Stimulated activated CD4-positive, alpha-beta T cell treated with anti-CD3 and anti-CD28 coated beads, Interleukin-1b, Interleukin-23, amount 100 ng/mL, for 48 hours (primary cell): Measurements from ENCODE around the gene TNFAIP2.

Experiments used
- DNase-seq: peaks from one replicate; pipeline ENCODE4 v3.0.0-alpha.2; 2020

Gene TNFAIP2, protein sequence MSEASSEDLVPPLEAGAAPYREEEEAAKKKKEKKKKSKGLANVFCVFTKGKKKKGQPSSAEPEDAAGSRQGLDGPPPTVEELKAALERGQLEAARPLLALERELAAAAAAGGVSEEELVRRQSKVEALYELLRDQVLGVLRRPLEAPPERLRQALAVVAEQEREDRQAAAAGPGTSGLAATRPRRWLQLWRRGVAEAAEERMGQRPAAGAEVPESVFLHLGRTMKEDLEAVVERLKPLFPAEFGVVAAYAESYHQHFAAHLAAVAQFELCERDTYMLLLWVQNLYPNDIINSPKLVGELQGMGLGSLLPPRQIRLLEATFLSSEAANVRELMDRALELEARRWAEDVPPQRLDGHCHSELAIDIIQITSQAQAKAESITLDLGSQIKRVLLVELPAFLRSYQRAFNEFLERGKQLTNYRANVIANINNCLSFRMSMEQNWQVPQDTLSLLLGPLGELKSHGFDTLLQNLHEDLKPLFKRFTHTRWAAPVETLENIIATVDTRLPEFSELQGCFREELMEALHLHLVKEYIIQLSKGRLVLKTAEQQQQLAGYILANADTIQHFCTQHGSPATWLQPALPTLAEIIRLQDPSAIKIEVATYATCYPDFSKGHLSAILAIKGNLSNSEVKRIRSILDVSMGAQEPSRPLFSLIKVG

DNA sequence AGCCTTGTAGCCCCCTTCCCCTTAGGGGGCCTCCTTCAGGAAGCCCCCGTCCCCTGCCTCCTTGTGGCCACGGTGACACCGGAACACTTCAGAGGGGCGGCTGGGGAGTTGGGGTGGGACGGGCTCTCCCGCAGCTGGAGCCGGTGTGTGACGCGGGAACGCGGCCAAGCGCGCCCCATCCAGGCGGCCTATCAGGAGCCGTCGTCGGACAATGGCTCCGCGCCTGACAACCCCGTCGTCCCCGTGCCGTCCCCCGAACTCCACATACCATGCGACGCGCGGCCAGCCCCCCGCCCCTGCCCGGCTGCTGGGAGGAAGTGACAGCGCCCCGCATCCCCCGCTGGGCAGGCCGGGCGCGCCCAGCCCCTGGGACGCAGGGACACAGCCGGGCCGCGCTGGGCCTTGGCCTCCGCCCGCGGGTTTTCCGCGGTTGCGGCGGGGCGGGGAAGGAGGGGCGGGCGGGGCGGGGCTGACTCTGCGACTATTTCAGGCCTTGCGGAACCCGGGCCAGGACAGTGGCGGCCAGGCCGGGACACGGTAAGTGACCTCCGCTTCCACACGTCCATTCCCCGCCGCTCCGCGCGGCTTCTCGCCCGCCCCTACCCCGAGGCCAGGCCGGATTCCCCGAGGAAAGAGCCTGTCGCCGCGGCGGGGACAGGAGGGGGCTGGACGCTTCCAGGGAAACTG is at the start of gene TNFAIP2:
Gene TNFAIP2 (plus strand): TSS at position 515 of the 687 bp plus-strand sequence. CDS start 2,997 bp downstream, outside the sequence.
- no peak for DNase-seq

DNA sequence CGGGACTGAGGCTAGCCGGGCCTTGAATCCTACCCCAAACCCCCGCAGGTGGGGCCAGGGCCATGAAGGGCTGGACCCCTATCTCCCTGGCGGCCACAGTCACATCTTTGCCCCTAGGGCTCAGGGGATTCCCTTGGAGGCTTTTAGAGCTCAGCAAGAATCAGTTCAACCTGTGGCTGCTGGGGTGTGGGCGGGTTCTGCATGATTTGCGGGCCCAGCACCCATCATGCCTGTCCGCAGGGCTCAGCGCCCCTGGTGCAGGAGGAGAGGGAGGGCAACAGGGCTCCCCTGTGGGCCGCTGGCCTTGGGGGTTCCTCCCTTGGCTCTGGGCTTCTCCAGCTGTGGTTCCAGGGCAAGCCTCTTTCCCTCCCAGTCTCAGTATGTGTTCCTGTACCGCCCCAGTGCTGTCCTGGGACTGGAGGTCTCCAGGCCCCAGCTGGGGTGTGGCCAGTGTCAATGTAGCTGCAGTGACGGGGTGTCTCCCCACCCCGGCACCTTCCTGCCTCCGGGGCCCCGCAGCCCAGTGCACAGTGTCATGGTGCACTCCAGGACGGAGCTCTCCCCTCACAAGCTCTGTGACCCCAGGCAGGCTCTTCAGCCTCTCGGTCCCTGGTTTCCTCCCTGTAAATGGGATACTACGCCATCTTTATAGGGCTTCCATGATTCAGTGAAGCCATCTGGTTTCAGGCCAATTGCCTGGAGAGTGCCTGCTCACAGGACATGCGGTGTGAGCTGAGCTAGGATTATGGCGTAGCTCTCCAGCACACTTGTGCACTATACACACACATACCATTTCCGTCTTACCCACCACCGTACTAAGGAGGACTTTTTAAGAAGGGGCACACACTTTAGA is 49.2 kb upstream of the TNFAIP2 start:
- no peak for DNase-seq

DNA sequence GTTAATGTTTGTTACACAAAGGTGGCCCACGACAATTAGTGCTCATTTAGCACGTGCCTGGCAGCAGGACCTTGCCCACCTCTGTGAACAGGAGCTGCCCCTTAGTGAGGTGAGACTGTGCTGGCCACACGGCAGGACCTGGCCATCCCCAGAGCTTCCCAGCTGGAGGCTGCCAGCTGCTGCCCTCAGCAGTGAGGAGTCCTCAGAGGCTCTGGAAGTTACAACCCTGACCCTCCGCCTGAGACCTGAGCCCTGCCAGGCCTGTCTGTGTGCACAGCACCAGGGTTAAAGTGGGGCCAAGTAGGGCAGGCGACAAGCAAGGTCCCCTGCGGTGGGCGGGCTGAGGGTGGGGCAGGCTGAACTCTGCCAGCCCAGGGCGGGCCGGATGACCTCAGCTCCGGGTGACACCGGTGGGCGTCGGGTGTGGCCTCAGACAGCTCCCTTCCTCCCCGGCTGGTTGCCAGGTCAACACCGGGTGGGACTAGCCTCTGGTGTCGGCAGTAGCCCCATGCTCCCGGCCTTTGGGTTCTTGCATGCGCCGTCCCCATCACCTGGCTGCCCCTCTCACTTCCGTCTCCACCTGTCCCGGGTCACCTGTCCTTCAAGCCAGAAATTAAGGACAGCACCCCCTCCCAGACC is 48.4 kb upstream of the TNFAIP2 start:
- DNase-seq: no peak

DNA sequence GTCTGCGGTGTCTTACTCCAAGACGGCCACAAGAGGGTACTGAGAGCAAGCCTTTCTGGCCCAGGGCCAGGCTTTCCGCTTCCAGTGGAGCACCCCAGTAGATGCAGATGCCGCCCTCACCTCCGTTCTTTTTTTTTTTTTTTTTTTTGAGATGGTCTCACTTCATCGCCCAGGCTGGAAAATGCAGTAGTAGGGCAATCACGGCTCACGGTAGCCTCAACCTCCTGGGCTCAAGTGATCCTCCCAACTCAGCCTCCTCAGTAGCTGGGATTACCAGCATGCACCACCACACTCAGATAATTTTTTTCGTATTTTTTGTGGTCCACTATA is 44.9 kb upstream of the TNFAIP2 start:
- DNase-seq: peak; percentile 78

DNA sequence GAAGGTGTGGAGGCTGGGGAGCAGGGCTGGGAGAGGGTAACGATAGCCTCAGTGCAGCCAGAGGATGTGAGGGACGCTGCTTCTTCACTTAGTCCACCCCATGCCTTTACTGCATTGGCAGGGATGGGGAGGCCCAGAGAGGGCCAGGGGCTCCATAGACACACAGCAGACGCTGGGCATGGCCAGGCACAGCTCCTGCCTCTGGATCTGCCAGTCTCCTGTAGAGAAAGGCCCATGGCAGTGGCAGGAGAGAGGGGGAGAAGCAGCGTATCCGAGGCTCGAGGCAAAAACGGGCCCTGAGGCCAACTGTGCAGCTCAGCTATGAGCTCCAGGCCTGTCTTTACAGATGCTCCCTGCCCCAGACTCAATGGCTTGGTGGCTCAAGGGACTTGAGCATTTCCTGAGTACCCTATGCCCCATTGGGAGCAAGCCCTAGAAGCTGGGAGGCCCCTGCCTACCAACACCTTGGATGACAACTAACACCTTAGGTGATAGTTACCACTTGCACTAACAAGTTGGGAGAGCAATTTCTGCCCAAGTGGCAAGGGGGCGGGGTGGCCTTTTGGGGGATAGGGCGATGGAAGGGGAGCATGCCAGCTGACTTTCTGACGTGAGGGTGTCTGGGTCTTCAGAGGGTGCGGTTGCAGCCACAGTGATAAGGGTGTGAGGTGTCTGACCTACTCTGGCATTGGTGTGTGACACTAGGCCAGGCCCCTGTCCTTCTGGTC is 44.2 kb upstream of the TNFAIP2 start:
- no peak for DNase-seq

DNA sequence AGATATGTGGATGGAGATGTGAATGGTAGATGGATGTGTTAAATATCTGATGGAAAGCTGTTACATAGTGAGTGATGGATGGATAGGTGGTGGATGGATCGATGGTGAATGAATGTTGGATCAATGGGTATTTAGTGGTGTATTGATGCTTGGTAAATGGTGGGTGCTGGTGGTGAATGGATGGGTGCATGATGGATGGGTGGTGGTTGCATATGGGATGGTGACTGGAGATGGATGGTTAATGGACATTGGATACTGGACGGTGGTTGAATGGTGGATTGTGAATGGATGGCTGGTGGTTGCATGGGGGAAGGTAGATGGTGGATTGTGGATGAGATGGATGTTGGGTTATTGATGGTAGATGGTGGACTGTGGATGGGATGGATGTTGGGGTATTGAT is 41.3 kb upstream of the TNFAIP2 start:
- no peak for DNase-seq

DNA sequence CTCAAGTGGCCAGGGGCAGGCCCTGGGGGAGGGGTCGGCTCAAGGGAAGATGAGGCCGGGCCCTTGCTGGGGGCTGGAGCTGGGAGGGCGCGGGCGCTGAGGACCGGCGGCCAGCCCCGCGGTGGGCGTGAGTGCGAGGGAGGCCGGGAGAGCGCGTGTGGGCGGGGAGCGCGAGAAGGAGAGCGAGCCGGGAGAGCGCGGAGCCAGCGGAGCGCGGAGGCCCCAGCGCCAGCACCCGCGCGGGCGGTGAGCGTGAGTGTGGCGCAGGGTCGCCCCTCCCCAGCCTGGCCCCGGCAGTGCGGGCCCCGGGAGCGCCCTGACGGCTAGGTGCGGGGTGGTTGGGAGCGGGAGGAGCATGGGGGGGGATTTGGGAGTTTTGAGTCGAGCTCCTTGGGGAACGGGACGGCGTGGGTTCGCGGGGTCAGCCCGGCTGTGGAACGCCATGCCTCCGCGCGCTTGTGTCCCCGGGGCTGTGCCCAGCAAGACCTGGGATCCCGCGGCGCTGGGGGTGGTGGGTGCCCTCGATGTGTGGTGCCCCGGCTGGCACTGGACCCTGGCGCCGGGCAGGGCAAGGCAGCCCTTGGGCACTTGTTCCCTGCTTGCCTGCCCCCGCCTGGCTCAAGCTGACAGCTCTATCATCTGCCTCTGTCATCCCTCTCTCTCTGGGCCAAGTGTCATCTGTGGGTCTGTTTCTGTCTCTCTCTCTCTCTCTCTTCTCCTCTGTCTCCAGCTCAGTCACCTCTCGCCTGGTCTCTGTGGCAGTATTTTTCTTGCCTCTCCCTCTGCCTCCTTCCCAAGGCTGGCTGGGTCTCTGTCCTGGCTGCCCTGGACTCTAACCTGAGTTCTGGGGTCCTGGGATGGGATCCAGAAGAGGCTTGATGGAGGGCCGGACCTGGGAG is 39.0 kb upstream of the TNFAIP2 start, which contains the start of gene LBHD2:
Gene LBHD2 (plus strand): TSS at position 190 of the 899 bp plus-strand sequence. CDS start 1,803 bp downstream, outside the sequence.
- no peak for DNase-seq

DNA sequence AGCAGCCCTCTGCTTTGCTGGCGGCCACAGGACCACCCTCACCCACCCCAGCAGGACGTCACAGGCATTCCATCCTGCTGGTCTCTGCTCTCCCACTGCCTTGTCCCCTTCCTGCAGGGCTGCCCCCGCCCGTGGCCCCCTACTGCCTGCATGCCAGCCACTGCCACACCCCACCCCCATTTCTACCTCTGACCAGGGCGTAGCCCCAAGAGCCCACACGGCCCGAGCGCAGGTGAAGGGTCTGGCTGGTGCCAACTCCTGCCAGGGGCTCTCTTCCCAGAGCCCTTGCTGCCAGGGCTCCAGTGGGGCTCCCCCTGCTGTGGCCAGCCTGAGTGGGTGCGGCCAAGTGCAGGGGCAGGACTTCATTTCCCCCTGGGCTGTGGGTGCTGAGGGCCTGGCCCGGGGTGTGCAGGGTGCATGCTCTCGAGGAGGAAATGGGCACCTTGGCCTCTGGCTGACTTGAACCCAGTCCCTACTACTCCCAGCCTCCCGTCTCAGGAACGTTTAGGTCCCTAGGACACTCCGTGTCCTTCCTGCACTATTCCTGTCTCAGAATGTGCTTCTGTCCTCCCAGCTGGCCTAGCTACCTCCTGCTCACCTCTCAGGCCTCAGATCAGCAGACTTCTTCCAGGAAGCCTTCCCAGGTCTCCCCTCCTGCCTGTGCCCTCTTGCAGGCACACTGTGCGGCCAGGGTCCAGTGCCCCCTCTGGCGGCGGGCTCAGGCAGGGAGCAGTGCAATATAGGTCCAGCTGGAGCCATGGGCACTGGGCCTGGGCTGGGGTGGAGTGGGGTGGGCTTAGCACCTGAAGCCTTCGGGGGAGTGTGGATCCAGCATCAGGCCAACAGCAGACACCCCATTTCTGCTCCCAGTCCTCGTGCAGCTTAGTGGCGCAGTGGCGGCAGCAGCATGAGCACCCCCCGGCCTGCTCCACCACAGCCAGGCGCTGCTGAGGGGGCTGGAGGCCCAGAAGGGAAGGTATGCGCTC is 37.9 kb upstream of the TNFAIP2 start:
- DNase-seq: no peak

DNA sequence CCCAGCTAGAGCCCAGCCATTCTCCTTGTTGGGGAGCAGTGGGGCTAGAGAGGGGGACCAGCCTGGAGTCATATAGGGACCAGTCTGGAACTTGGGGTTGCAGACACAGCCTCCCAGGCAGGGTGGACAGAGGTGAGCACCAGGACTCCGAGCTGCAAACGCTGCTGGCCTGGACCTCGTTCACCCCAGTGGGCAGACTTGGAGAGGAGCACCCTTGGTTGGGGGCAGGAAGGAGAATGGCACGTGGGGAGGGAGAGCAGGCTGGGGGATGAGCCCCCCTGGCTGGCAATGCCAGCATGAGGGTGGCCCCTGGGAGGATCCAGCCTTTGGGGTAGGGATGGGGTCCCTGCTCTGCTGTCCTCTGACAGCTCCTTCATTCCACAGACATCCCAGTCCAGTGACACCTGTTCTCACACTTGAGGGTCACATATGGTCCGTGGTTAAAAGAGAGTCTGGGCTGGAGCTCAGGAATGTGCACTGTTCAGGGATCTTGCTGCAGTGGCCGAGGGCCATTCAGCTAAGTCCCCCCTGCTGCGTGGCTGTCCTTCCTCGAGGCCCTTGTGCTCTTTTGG is 36.4 kb upstream of the TNFAIP2 start:
- no peak for DNase-seq

DNA sequence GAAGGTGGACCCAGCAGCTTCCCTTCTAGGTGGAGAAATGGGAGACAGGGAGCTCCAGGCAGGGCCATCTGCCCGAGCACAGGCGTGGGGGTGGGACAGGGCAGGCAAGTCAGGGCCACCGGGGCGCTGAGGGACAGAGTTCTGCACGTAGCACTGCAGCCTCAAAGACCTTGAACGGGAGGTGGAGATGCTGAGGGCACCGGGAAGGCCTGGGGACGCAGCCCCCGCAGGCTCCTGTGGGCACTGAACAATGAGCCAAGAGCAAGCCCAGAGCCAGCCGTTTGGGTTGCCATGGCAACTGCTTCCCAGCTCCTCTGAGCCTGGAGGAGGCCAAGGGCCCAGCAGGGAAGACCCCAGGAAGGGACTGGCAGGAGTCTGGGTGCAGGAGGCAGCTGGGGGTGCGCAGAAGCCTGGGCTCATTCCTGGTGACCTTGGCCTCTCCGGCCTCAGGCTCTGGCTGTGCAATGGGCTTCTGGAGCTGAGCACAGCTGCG is 35.9 kb upstream of the TNFAIP2 start:
- no peak for DNase-seq

DNA sequence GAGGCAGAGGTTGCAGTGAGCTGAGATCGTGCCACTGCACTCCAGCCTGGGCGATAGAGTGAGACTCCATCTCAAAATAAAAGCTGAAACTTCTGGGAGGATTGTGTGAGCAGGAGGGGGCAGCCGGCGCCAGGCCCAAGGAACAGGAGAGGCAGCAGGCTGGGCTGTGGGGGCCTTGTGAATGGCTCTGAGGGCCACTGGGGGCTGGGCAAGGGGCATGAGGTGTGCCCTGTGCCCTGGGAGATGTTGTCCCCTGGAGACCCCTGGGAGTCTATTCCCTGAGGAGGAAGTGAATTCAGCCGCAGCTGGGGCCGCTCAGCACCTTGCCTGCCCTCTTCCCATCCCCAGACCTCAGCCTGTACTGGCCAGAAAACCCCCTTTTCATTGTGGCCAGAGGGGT is 34.3 kb upstream of the TNFAIP2 start:
- no peak for DNase-seq

DNA sequence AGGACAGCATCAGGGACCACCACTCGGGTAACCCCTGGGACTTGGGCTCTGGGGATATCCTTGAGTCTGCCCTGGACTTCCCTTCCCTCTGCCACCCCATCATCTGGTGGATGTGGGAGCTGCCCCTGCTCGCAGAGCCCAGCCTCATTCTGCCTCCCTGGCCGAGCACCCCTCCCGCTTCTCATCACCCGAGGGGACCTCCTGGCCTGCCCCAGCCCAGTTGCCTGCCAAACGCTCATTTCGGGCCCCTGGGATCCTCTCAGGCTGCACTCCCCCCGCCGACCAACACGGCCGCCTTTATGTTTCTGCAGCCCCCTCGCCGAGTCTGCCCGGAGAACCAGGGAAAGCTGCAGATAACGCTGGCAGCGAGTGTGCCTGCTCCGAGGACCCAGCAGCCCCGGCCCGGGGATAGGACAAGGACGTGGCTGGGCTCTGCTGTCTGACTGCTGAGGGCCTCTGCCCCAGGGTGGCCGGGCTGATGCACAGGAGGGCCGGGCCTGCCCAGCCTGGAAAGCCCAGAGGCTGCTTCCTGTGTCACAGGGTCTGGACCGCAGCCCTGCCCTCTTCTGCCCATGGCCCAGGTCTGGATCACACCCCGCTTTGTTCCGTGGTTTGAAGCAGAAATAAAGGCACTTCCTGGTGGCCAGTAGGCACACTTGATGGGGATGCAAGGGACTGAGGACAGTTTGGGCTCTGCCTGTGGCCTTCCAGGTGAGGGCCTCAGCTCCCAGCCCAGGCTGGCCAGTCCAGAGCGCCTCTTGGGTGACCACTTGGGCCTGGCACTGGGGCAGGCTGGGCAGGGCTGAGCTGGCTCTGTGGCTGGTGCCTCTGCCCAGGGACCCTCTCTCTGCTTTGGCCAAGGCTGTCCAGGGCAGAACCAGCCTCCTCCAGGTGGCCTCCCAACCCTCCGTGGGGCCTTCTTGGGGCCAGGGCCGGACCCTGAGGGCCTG is 33.6 kb upstream of the TNFAIP2 start:
- no peak for DNase-seq

DNA sequence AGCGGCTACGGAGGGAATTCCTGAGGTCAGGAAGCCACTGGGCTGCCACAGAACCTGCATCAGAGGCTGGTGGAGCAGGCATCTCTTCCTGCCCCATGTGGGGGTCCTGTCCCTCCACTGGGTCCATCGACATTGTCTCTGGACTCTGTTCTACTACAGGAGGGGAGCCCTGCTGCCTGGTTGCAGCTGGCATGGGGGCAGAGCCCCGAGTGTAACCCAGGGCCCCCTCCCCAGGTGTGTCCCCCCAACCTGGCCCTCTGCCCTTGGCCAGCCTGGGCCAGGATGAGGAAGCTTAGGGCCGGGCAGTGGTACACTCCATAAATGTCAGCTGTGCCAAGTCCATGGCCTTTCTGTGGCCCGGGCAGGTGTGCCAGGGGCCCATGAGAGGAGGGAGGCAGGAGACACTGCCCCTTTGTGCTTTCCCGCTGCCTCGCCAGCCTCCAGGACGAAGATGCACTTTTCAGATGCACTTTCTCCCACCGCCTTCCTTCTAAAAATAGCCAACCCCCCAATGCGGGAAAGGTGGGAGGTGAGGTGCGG is 32.7 kb upstream of the TNFAIP2 start:
- DNase-seq: no peak

DNA sequence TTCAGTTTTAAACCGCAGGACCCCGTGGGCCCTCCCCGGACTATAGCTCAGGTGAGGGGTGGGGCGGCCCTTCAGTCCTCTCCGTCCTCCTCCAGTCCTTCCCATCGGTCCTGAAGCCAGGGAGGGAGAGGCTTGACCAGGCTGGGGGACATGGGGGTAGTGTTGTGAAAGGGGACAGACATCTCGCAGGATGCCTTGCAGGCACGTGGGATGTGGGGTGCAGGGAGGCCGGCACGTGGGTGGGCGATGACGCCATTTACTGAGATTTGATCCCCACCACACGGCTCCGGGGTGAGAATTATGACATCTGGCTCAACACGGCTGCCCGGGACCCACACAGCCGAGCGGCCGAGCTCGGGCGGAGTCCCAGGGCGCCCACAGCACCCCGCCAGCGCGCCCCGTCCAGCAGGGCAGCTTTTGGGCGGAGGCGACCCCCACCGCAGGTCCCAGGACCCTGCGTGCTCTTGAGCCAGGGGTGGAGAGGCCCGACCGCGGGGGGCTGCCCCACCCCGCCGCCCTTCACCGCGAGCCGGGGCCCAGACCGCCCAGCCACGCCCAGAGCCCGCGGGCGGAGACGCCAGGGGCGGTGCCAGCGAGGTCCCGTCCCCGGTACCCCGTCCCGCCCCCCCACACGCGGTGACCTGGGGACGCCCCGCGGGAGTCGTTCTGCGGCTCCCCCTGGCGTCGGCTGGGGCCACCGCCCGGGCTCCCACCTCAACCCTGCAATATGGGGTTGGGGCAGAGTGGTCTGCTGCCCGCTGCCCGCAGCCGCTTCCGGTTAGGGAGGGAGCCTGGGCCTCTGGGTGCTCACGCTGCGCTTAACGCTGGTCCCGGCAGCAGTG is 32.0 kb upstream of the TNFAIP2 start:
- DNase-seq: peak; percentile 71

DNA sequence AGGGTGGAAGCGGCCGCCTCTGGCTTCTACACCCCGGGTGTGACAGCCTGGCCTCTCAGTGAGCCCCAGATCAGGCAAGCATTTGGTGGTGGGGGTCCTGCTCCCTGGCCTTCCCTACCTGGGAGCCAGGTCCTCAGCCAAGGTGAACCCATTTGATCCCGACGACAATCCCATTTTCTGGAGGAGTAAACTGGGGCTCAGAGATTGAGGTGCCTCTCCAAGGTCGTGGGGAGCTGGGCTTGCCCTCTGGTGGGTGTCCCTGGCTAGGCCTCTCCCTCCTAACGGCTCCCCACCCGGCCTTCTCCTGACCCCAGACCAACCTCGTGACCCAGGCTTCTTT is 31.4 kb upstream of the TNFAIP2 start:
- no peak for DNase-seq

DNA sequence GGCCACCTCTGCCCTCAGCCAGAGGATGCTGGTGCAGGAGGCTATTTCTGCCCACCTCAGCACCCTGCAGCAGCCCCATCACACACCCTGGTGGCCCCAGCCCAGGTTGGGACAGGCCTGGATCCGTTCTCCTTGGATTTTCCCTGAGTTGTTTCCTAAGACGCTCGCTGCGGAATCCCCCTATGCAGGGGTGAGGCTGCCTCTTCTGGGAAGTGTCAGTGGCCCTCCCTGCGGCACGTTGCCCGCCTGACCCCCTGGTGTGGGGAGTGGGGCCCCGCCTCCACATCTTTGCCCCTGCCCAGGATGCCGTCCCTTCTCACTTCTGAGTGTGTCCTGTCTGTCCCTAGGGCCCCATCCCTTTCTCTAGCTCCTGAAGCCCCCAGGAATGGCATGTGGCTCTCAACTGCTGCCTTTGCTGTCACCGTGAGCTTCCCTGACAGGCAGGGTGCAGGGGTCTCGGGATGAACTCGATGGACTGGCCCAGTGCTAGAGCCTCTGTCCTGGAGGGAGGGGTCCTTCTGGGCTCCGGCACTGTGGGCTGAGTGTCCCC is 29.3 kb upstream of the TNFAIP2 start:
- no peak for DNase-seq
